Calu3 (cell line): ENCODE results near the gene CRK. TPM values are rescaled to one million over a fixed set of nuclear protein-coding genes. Genes with fewer than 3 reads are reported as not detected.

Experiments used
- BruUV-seq: library from RNA; stranded (reverse); fragments of 400-500 nt; replicated peaks from 2 replicates; lab custom pipeline; 2021; lab: Mats Ljungman, UMichigan
- CTCF ChIA-PET: fragments of 300-600 bp; sonication (Branson Sonifier 250); formaldehyde crosslinking; loops from one replicate; lab custom pipeline; 2022; ENCODE audit warnings: antibody characterized with exemption; lab: Charles Lee
- DNase-seq: peaks from one replicate; pipeline ENCODE4 v3.0.0; 2022
- H3K27ac Mint-ChIP-seq: one replicate; pipeline ENCODE4 v1.8.0; 2022; ENCODE audit warnings: mixed read lengths; ENCODE audit not compliant: unreplicated experiment
- H3K27me3 Mint-ChIP-seq: one replicate; pipeline ENCODE4 v1.8.0; 2022; ENCODE audit warnings: mixed read lengths; ENCODE audit not compliant: unreplicated experiment
- H3K36me3 Mint-ChIP-seq: one replicate; pipeline ENCODE4 v1.8.0; 2022; ENCODE audit warnings: mild to moderate bottlenecking, moderate library complexity, mixed read lengths; ENCODE audit not compliant: insufficient read depth, unreplicated experiment
- H3K4me1 Mint-ChIP-seq: one replicate; pipeline ENCODE4 v1.8.0; 2022; ENCODE audit warnings: mild to moderate bottlenecking, low read depth, mixed read lengths; ENCODE audit not compliant: unreplicated experiment
- H3K4me3 Mint-ChIP-seq: one replicate; pipeline ENCODE4 v1.8.0; 2022; ENCODE audit warnings: mild to moderate bottlenecking, low read depth, moderate library complexity, mixed read lengths; ENCODE audit not compliant: unreplicated experiment
- H3K9me3 Mint-ChIP-seq: one replicate; pipeline ENCODE4 v1.8.0; 2022; ENCODE audit warnings: low read depth, mixed read lengths; ENCODE audit not compliant: unreplicated experiment
- CTCF ChIP-seq: fragments of 200-600 bp; IDR thresholded peaks from one replicate; pipeline ENCODE4 v1.8.0; 2022; ENCODE audit warnings: antibody characterized with exemption; ENCODE audit not compliant: unreplicated experiment
- intact Hi-C: fragments of 100-400 bp; cut with micrococcal nuclease; formaldehyde crosslinking; loops from one replicate; pipeline ENCODE4 v1.10.0; 2022; ENCODE audit not compliant: unreplicated experiment
- total RNA-seq: library from RNA; stranded (reverse); gene quantifications from 2 replicates; pipeline ENCODE4 v1.2.3, GENCODE V29; 2022

CRK gene
- total RNA-seq, 1 experiment from 2014 or later: 38.9 TPM

- Mint-ChIP-seq H3K27ac (peak overlapping the region; percentile 74), H3K4me1 (peaks cover 9% of the 10 kb centered on the region), H3K27me3 (no peaks in the 10 kb centered on the region), H3K36me3 (peaks cover 65% of the 10 kb centered on the region), H3K4me3 (peak overlapping the region; percentile 73), H3K9me3 (no peaks in the 10 kb centered on the region)
- TSS peak; percentile 49 for BruUV-seq
- TF ChIP-seq CTCF: no peak
- intact Hi-C loops: no loop called here
- DNase-seq: peak; percentile 83
- CTCF ChIA-PET: interaction anchor here (1.2 kb wide), 1 partner anchor 27 kb away, joined by 3 read pairs; no protein-coding TSS in a partner anchor
Observed at GRCh38 chr17:1487939-1488825, 32.1 kb upstream of the CRK start.

DNA sequence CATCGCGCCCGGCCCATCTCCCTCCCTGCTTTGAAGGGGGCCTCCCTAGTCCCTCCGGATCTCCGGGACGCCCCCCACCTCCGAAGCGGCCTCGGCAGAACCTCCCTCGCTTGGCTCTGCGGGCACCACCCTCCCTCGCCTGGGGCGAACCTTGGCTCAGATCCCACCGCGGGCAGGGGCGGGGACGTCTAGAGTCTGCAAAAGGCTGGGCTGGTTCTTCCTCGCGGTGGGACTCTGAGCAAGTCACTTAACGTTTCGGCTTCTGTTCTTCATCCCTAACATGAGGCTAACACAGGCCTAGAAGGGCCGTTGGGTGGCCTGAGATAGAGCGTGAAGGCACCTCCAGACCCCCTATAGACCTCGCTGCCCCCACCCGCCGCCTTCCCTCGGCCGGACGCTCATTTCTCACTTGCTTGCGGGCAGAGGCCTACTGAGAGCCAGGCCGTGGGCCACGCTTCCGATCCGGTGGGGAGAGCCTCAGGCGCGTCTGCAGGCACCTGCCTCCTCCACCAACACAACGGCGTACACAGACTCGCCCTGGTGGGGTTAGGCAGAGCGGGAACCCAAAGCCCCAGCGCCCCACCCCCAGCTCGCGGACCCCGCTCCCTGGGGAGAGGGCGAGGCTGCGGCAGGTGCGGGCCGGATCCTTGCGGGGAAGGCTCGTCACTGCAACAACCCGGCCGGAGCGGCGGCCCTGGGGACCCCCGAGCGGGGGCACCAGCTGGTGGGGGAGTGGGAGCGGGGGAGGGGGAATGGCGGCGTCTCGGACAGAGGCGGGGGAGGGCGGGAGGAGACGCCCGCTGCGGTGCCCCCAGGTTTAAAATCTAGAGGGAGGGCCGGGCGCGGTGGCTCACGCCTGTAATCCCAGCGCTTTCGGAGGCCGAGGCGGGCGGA is 31.0 kb upstream of the CRK start:
- no peak for TF ChIP-seq CTCF
- Mint-ChIP-seq H3K27ac (peak overlapping the region; percentile 78), H3K36me3 (peaks cover 65% of the 10 kb centered on the region), H3K4me3 (peak overlapping the region; percentile 73), H3K9me3 (no peaks in the 10 kb centered on the region), H3K4me1 (peaks cover 9% of the 10 kb centered on the region), H3K27me3 (no peaks in the 10 kb centered on the region)
- CTCF ChIA-PET: no interaction called here
- peak; percentile 87 for DNase-seq
- intact Hi-C loops: no loop called here
- no TSS peak for BruUV-seq

DNA sequence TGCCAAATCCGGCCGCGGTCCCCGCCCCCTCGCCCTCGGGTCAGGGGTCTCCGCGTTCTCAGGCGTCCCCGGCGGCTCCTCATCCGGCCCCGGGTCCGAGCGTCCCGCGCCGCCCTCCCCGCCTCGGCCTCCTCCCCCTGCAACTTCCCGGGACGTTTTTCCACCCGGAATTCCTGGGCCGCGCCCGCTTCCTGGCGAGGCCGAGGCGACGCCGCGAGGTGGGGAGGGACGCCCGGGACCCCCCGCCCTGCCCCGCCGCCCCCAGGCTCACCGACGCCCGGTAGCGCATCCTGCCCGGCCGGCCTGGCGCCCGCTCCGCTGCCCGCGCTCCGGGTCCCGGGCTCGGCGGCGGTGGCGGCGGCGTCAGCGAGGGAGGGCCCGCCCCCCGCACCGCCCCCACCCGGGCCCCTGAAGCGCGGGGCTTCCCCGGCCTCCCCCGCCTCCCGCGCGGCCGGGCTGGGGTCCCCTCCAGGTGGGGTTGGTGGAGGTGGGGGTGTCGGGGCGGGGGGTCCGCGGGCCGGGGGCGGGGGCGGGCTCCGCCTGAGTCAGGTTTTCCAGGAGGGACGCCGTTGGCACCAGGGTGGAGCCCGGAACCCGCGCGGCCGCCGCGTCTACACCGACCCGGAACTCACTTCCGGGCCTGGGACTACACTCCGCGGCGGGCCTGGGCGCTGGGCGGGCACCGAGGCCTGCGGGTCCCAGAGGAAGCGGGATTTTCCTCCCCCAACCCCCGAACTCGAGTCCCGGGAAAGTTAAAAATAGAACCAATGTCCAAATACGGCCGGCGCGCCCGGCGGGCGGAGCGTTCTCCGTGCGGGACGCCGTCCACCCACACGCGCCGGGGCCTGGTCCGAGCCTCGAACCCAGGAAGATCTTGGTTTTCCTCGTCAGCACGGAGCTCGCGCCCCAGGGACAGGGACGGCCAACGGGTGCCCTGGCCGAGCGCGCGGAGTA is 29.7 kb upstream of the CRK start:
- intact Hi-C loops: no loop called here
- Mint-ChIP-seq H3K9me3 (no peaks in the 10 kb centered on the region), H3K36me3 (peaks cover 68% of the 10 kb centered on the region), H3K27me3 (no peaks in the 10 kb centered on the region), H3K4me1 (peaks cover 7% of the 10 kb centered on the region), H3K4me3 (peak overlapping the region; percentile 73), H3K27ac (no peak overlapping the region)
- CTCF ChIA-PET: interaction anchor here (0.9 kb wide), 1 partner anchor 120 kb away, joined by 4 read pairs; no protein-coding TSS in a partner anchor
- DNase-seq: peak; percentile 63
- TF ChIP-seq CTCF: no peak
- TSS peak; percentile 65 for BruUV-seq
